Neuronal stem cell (in vitro differentiated cells): ENCODE results near the gene GPAM.

Source experiments
- DNase-seq: peaks from one replicate; pipeline ENCODE4 v3.0.0-alpha.2; 2013; ENCODE audit warnings: low spot score
- H2AFZ ChIP-seq: one replicate; pipeline ENCODE4 v1.6.1; 2013; ENCODE audit warnings: mild to moderate bottlenecking, low read length, inconsistent platforms
- H2AK5ac ChIP-seq: 2 replicates; pipeline ENCODE4 v1.6.1; 2013; ENCODE audit warnings: low read depth, mild to moderate bottlenecking, inconsistent platforms, low read length, moderate library complexity, mixed read lengths
- H2BK120ac ChIP-seq: 2 replicates; pipeline ENCODE4 v1.6.1; 2013; ENCODE audit warnings: low read depth, mild to moderate bottlenecking, inconsistent platforms, low read length, moderate library complexity, mixed read lengths
- H2BK12ac ChIP-seq: one replicate; pipeline ENCODE4 v1.6.1; 2013; ENCODE audit warnings: low read length, inconsistent platforms
- H2BK15ac ChIP-seq: 2 replicates; pipeline ENCODE4 v1.6.1; 2013; ENCODE audit warnings: mild to moderate bottlenecking, low read length, inconsistent platforms, mixed read lengths
- H2BK5ac ChIP-seq: one replicate; pipeline ENCODE4 v1.6.1; 2013; ENCODE audit warnings: inconsistent platforms, mild to moderate bottlenecking, low read length, moderate library complexity
- H3K14ac ChIP-seq: one replicate; pipeline ENCODE4 v1.6.1; 2013; ENCODE audit warnings: low read length, inconsistent platforms
- H3K18ac ChIP-seq: 2 replicates; pipeline ENCODE4 v1.6.1; 2013; ENCODE audit warnings: low read length, inconsistent platforms
- H3K23ac ChIP-seq: 2 replicates; pipeline ENCODE4 v1.6.1; 2013; ENCODE audit warnings: low read depth, mild to moderate bottlenecking, mixed read lengths, low read length, inconsistent platforms; ENCODE audit not compliant: poor library complexity
- H3K27ac ChIP-seq: replicated peaks from 3 replicates; pipeline ENCODE4 v1.5.1; 2013; ENCODE audit warnings: low read length, inconsistent platforms
- H3K27me3 ChIP-seq, 3 experiments: 2 replicates each; pipeline ENCODE4 v1.6.1; 2013; ENCODE audit warnings: low read length in 3 of 3, mild to moderate bottlenecking in 2 of 3, inconsistent platforms in 1 of 3, low read depth in 1 of 3, mixed read lengths in 1 of 3, moderate library complexity in 1 of 3; ENCODE audit not compliant: control insufficient read depth in 3 of 3, insufficient read depth in 3 of 3
- H3K36me3 ChIP-seq, 2 donors: replicated peaks in 1 of 2; 2 replicates each; pipeline ENCODE4 v1.6.1; 2013; ENCODE audit warnings: low read length in 2 of 2; ENCODE audit not compliant: control insufficient read depth in 2 of 2, insufficient read depth in 2 of 2
- H3K4ac ChIP-seq: 2 replicates; pipeline ENCODE4 v1.6.1; 2013; ENCODE audit warnings: inconsistent platforms, mild to moderate bottlenecking, low read length, moderate library complexity
- H3K4me1 ChIP-seq, 2 donors: 1 replicate in 1 of 2; 2 replicates in 1 of 2; pipeline ENCODE4 v1.6.1; 2013; ENCODE audit warnings: low read length in 2 of 2, low read depth in 1 of 2; ENCODE audit not compliant: control insufficient read depth in 2 of 2, insufficient read depth in 1 of 2
- H3K4me2 ChIP-seq: one replicate; pipeline ENCODE4 v1.6.1; 2013; ENCODE audit warnings: mild to moderate bottlenecking, low read length, inconsistent platforms; ENCODE audit not compliant: insufficient read depth, poor library complexity, severe bottlenecking
- H3K4me3 ChIP-seq, 2 donors: 2 replicates each; pipeline ENCODE4 v1.5.1; 2013; ENCODE audit warnings: low read length in 2 of 2, mild to moderate bottlenecking in 2 of 2, inconsistent platforms in 1 of 2, moderate library complexity in 1 of 2
- H3K79me1 ChIP-seq: one replicate; pipeline ENCODE4 v1.6.1; 2013; ENCODE audit warnings: low read depth, mild to moderate bottlenecking, inconsistent platforms, low read length, moderate library complexity
- H3K9ac ChIP-seq: one replicate; pipeline ENCODE4 v1.6.1; 2013; ENCODE audit warnings: mild to moderate bottlenecking, low read depth, low read length, inconsistent platforms; ENCODE audit not compliant: poor library complexity
- H3K9me3 ChIP-seq, 2 donors: replicated peaks in 1 of 2; 2 replicates each; pipeline versions ENCODE3 to v1.6.1; 2013; ENCODE audit warnings: low read length in 2 of 2, mild to moderate bottlenecking in 2 of 2, inconsistent platforms in 1 of 2, low read depth in 1 of 2, mixed read lengths in 1 of 2, moderate library complexity in 1 of 2; ENCODE audit not compliant: control insufficient read depth in 2 of 2, insufficient read depth in 1 of 2
- H4K8ac ChIP-seq: one replicate; pipeline ENCODE4 v1.6.1; 2013; ENCODE audit warnings: low read depth, mild to moderate bottlenecking, inconsistent platforms, low read length, moderate library complexity
- H4K91ac ChIP-seq: one replicate; pipeline ENCODE4 v1.6.1; 2013; ENCODE audit warnings: low read length, low read depth, mild to moderate bottlenecking, inconsistent platforms; ENCODE audit not compliant: poor library complexity
- WGBS, 2 donors: extraction: QIAGEN DNeasy Blood & Tissue Kit; methylation state at CpG; one replicate each; pipeline ENCODE4 v1.1.7; 2013; ENCODE audit warnings: missing lambda C conversion rate in 2 of 2, mixed read lengths in 1 of 2; ENCODE audit not compliant: insufficient read length in 2 of 2, insufficient replicate concordance in 1 of 2; ENCODE audit errors: extremely low coverage in 2 of 2; 5-methylcytosine and 5-hydroxymethylcytosine counted together

Gene GPAM

DNA sequence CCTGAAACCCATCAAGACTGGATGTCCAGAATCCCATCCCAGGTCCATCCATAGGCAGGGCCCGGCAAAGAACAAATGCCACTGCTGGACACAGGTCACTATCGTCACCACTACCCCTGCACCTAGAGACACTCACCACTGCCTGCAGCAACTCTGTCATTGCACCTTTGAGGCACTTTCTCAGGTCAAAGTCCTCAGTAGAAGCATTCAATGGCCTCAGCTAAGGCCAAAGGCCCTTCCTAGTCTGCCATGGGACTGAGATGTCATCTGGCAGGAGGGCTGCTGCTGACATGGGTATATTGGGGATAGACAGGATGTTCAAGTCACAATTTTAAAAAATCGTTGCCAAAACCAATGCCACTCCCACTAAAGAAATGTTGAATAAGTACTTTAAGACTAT, 58.7 kb downstream of the GPAM start:
- H4K91ac ChIP-seq = no peak overlapping the region
- H3K27me3 ChIP-seq = peaks cover 0 to 18% (median 0%) of the 10 kb centered on the region in 3 experiments
- no peak overlapping the region for H3K14ac ChIP-seq
- WGBS, 2 donors = no CpG with 5 or more reads among the region's 3 CpGs
- no peak overlapping the region for H4K8ac ChIP-seq
- H3K27ac ChIP-seq = no peak overlapping the region
- H3K4me2 ChIP-seq = no peak overlapping the region
- H2BK5ac ChIP-seq = no peak overlapping the region
- no peaks in the 10 kb centered on the region for H3K36me3 ChIP-seq
- no peak overlapping the region for H3K18ac ChIP-seq
- H3K23ac ChIP-seq = no peak overlapping the region
- H2AFZ ChIP-seq = no peak overlapping the region
- H3K4ac ChIP-seq = no peak overlapping the region
- H3K9ac ChIP-seq = no peak overlapping the region
- no peaks in the 10 kb centered on the region for H3K9me3 ChIP-seq
- no peak overlapping the region for H3K4me3 ChIP-seq
- DNase-seq = no peak
- H2BK15ac ChIP-seq = no peak overlapping the region
- no peak overlapping the region for H2AK5ac ChIP-seq
- no peaks in the 10 kb centered on the region for H3K79me1 ChIP-seq
- H3K4me1 ChIP-seq = no peaks in the 10 kb centered on the region
- no peak overlapping the region for H2BK120ac ChIP-seq
- H2BK12ac ChIP-seq = no peak overlapping the region

DNA sequence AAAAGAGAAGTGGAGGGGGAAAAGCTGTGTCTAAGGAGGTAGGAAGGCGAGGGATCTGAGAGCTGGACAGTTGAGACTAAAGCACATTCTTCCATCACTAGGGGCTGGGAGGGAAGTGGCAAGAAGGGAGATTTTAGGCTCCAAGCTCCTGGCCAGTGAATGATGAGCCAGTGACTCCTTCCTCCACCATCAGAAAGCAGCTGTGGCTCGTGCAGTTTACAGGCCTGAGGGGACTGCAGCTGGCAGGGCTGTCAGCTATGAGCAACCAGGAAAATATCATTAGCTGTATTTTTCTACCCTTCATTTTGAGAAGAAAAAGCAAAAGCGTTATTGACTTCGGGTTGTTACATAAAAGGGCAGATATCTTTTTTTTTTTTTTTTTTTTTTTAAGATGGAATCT, 60.7 kb downstream of the GPAM start:
- Histone ChIP-seq H3K4me1 (no peaks in the 10 kb centered on the region), H2AFZ (no peak overlapping the region), H3K23ac (no peak overlapping the region), H2BK12ac (no peak overlapping the region), H3K4me3 (no peak overlapping the region), H2BK15ac (no peak overlapping the region), H2BK5ac (no peak overlapping the region), H3K27ac (no peak overlapping the region), H3K79me1 (no peaks in the 10 kb centered on the region), H3K4ac (no peak overlapping the region), H2AK5ac (no peak overlapping the region), H4K91ac (no peak overlapping the region), H3K9ac (no peak overlapping the region), H3K36me3 (no peaks in the 10 kb centered on the region), H3K18ac (no peak overlapping the region), H3K4me2 (no peak overlapping the region), H3K9me3 (no peaks in the 10 kb centered on the region), H3K14ac (no peak overlapping the region), H2BK120ac (no peak overlapping the region), H4K8ac (no peak overlapping the region), H3K27me3 (peaks cover 0 to 16% (median 0%) of the 10 kb centered on the region in 3 experiments)
- no peak for DNase-seq
- WGBS, 2 donors = no CpG with 5 or more reads among the region's 4 CpGs

GRCh38 chr10:112120491-112120890, 63.1 kb downstream of the GPAM start:
- H3K79me1 ChIP-seq = no peaks in the 10 kb centered on the region
- H3K27me3 ChIP-seq = peaks cover 0 to 13% (median 0%) of the 10 kb centered on the region in 3 experiments
- H2AFZ ChIP-seq = no peak overlapping the region
- no peak overlapping the region for H4K91ac ChIP-seq
- H3K4ac ChIP-seq = no peak overlapping the region
- no peak overlapping the region for H3K23ac ChIP-seq
- no peaks in the 10 kb centered on the region for H3K9me3 ChIP-seq
- no peaks in the 10 kb centered on the region for H3K4me1 ChIP-seq
- no peak overlapping the region for H3K4me2 ChIP-seq
- WGBS, 2 donors = no CpG with 5 or more reads among the region's 4 CpGs
- no peak overlapping the region for H3K9ac ChIP-seq
- H3K36me3 ChIP-seq = no peaks in the 10 kb centered on the region
- H2BK12ac ChIP-seq = no peak overlapping the region
- H2BK5ac ChIP-seq = no peak overlapping the region
- H4K8ac ChIP-seq = no peak overlapping the region
- no peak overlapping the region for H3K14ac ChIP-seq
- H3K18ac ChIP-seq = no peak overlapping the region
- no peak overlapping the region for H2AK5ac ChIP-seq
- no peak overlapping the region for H3K27ac ChIP-seq
- H2BK120ac ChIP-seq = no peak overlapping the region
- no peak overlapping the region for H2BK15ac ChIP-seq
- no peak for DNase-seq
- no peak overlapping the region for H3K4me3 ChIP-seq

- Histone ChIP-seq H3K4me2 (no peak overlapping the region), H3K14ac (no peak overlapping the region), H3K23ac (no peak overlapping the region), H3K4ac (no peak overlapping the region), H3K4me1 (no peaks in the 10 kb centered on the region), H2AK5ac (no peak overlapping the region), H2BK12ac (no peak overlapping the region), H3K18ac (no peak overlapping the region), H2BK5ac (no peak overlapping the region), H4K91ac (no peak overlapping the region), H3K79me1 (no peaks in the 10 kb centered on the region), H2BK120ac (no peak overlapping the region), H2BK15ac (no peak overlapping the region), H2AFZ (no peak overlapping the region), H3K9ac (no peak overlapping the region), H3K4me3 (no peak overlapping the region), H3K27me3 (peaks cover 0 to 3% (median 0%) of the 10 kb centered on the region in 3 experiments), H3K9me3 (no peaks in the 10 kb centered on the region), H4K8ac (no peak overlapping the region), H3K27ac (no peak overlapping the region), H3K36me3 (no peaks in the 10 kb centered on the region)
- DNase-seq = peak; percentile 23
- whole genome bisulfite sequencing, 2 donors = no CpG with 5 or more reads among the region's 12 CpGs
These were observed 67.7 kb downstream of the GPAM start for GRCh38 chr10:112115781-112116385.
